Brain microvascular endothelial cell (primary cell): ENCODE measurements around the gene CNOT4.

Experiments
- DNase-seq: peaks from one replicate; pipeline ENCODE4 v3.0.0-alpha.2; 2020
- H3K27ac ChIP-seq: fragments of 250-450 bp; sonication (Bioruptor Pico); 2 replicates; pipeline ENCODE4 v1.5.1; 2020; ENCODE audit warnings: mild to moderate bottlenecking, moderate library complexity
- H3K27me3 ChIP-seq: fragments of 250-450 bp; sonication (Bioruptor Pico); replicated peaks from 2 replicates; pipeline ENCODE4 v1.5.1; 2020; ENCODE audit warnings: mild to moderate bottlenecking
- H3K36me3 ChIP-seq: fragments of 250-450 bp; sonication (Bioruptor Pico); replicated peaks from 2 replicates; pipeline ENCODE4 v1.5.1; 2020; ENCODE audit warnings: mild to moderate bottlenecking
- H3K4me3 ChIP-seq: 2 replicates; pipeline ENCODE4 v1.5.1; 2011; ENCODE audit warnings: low read depth, mild to moderate bottlenecking, control low read depth, low read length, moderate library complexity
- in situ Hi-C: cut with HindIII; loops from 2 replicates; pipeline ENCODE4 v1.10.0; 2017; ENCODE audit warnings: low sequenced_read_pairs, low pct_ligation_motif_present
- TF ChIP-seq, protein P1 (sequence below): IDR thresholded peaks from 2 replicates; pipeline ENCODE4 v1.5.1; 2011; ENCODE audit warnings: low read depth, mild to moderate bottlenecking, moderate library complexity, low read length, control low read depth, inconsistent platforms; ENCODE audit errors: missing control alignments

CNOT4 gene

GRCh38 chr7:135552148-135552547 is 42.2 kb upstream of the CNOT4 start:
- no peak for DNase-seq
- no peaks in the 10 kb centered on the region for H3K36me3 ChIP-seq
- H3K4me3 ChIP-seq: no peak overlapping the region
- no peak overlapping the region for H3K27ac ChIP-seq
- TF ChIP-seq, protein P1, sequence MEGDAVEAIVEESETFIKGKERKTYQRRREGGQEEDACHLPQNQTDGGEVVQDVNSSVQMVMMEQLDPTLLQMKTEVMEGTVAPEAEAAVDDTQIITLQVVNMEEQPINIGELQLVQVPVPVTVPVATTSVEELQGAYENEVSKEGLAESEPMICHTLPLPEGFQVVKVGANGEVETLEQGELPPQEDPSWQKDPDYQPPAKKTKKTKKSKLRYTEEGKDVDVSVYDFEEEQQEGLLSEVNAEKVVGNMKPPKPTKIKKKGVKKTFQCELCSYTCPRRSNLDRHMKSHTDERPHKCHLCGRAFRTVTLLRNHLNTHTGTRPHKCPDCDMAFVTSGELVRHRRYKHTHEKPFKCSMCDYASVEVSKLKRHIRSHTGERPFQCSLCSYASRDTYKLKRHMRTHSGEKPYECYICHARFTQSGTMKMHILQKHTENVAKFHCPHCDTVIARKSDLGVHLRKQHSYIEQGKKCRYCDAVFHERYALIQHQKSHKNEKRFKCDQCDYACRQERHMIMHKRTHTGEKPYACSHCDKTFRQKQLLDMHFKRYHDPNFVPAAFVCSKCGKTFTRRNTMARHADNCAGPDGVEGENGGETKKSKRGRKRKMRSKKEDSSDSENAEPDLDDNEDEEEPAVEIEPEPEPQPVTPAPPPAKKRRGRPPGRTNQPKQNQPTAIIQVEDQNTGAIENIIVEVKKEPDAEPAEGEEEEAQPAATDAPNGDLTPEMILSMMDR: no peak
- H3K27me3 ChIP-seq: no peaks in the 10 kb centered on the region
- in situ Hi-C loops: no loop called here

DNA sequence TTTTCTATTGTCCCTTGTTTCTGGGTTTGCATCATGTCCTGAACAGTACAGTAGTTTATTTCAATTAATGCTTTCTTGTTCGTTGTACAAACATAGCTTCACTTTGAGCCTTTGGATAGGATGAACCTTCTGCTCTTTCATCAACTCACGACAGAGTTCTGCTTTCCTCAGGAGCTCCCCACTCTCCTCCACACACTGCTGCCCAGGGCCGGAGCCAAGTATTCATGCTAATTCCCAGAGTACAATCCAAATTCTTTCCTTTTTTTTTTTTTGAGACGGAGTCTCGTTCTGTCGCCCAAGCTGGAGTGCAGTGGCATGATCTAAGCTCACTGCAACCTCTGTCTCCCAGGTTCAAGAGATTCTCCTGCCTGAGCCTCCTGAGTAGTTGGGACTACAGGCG is 40.3 kb upstream of the CNOT4 start:
- TF ChIP-seq, protein P1: no peak

GRCh38 chr7:135541029-135541428 is 31.1 kb upstream of the CNOT4 start:
- no peak overlapping the region for H3K4me3 ChIP-seq
- in situ Hi-C loops: no loop called here
- no peak for DNase-seq
- no peak overlapping the region for H3K27ac ChIP-seq
- no peaks in the 10 kb centered on the region for H3K27me3 ChIP-seq
- TF ChIP-seq, protein P1: no peak
- H3K36me3 ChIP-seq: no peaks in the 10 kb centered on the region

More for the DNA sequence above, 40.3 kb upstream of the CNOT4 start:
- no peak for DNase-seq
- no peak overlapping the region for H3K27ac ChIP-seq
- no peak overlapping the region for H3K4me3 ChIP-seq
- no peaks in the 10 kb centered on the region for H3K27me3 ChIP-seq
- in situ Hi-C loops: no loop called here
- H3K36me3 ChIP-seq: no peaks in the 10 kb centered on the region

- Histone ChIP-seq H3K36me3 (no peaks in the 10 kb centered on the region), H3K4me3 (no peak overlapping the region), H3K27ac (no peak overlapping the region), H3K27me3 (no peaks in the 10 kb centered on the region)
- TF ChIP-seq, protein P1: no peak
- DNase-seq: no peak
- in situ Hi-C loops: no loop called here
These were observed 29.7 kb upstream of the CNOT4 start for GRCh38 chr7:135539629-135540028.

DNA sequence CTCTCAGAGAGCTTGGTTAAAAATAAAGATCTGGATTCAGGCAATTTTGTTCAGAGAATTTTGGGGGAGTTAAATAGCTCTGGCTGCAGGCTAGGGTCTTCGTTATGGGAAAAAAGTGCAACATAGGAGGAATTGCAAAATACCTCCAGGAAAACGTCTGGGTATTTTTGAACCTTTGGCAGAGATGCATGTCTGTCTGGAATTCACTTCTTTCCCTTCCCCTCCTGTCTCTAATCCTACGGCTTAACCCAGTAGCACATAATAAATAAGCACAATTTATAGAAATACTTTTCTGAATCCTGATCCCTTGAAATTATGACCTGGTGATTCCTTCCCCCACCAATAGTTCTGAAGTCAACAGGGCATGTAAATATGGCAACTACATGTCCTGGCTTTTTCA is 28.5 kb upstream of the CNOT4 start:
- no peak overlapping the region for H3K27ac ChIP-seq
- no peak overlapping the region for H3K4me3 ChIP-seq
- no peaks in the 10 kb centered on the region for H3K27me3 ChIP-seq
- H3K36me3 ChIP-seq: no peaks in the 10 kb centered on the region
- DNase-seq: no peak
- TF ChIP-seq, protein P1: no peak
- in situ Hi-C loops: no loop called here

- in situ Hi-C loops: no loop called here
- H3K27me3 ChIP-seq: no peaks in the 10 kb centered on the region
- TF ChIP-seq, protein P1: no peak
- no peak overlapping the region for H3K27ac ChIP-seq
- no peak overlapping the region for H3K4me3 ChIP-seq
- DNase-seq: no peak
- no peaks in the 10 kb centered on the region for H3K36me3 ChIP-seq
These were observed 28.0 kb upstream of the CNOT4 start for GRCh38 chr7:135537905-135538304.
